CD4-positive, CD25-positive, alpha-beta regulatory T cell (primary cell): ENCODE measurements around the gene ANTKMT. TPM values are rescaled to one million over a fixed set of nuclear protein-coding genes. Genes with fewer than 3 reads are reported as not detected.
A peak's percentile ranks its signal among the peaks of the same experiment; 100 is the strongest.

Source experiments
- ATAC-seq, 2 donors: fragments of 150-1000 bp; cut with Tn5 transposase; one replicate each; pipeline ENCODE4 v1.10.0; 2021; ENCODE audit warnings: low read depth in 2 of 2, moderate number of reproducible peaks in 2 of 2, moderate library complexity in 1 of 2
- DNase-seq, 3 donors: peaks; one replicate each; pipeline versions ENCODE4 v3.0.0 to v3.0.0-alpha.2; 2012 to 2022; ENCODE audit warnings: mixed read lengths in 1 of 3
- H3K27ac ChIP-seq: one replicate; pipeline ENCODE4 v1.7.0; 2013; ENCODE audit warnings: mild to moderate bottlenecking, low read length; ENCODE audit not compliant: insufficient read depth, poor library complexity, severe bottlenecking
- H3K27me3 ChIP-seq: one replicate; pipeline ENCODE4 v1.7.0; 2013; ENCODE audit warnings: low read length; ENCODE audit not compliant: control insufficient read depth, insufficient read depth
- H3K36me3 ChIP-seq: one replicate; pipeline ENCODE4 v1.7.0; 2013; ENCODE audit warnings: mild to moderate bottlenecking, low read length, moderate library complexity; ENCODE audit not compliant: control insufficient read depth, insufficient read depth
- H3K4me1 ChIP-seq: 2 replicates; pipeline ENCODE4 v1.7.0; 2013; ENCODE audit warnings: mild to moderate bottlenecking, low read length; ENCODE audit not compliant: insufficient read depth, control insufficient read depth, poor library complexity, severe bottlenecking
- H3K4me3 ChIP-seq: one replicate; pipeline ENCODE4 v1.7.0; 2013; ENCODE audit warnings: low read depth, mild to moderate bottlenecking, low read length, moderate library complexity
- H3K9me3 ChIP-seq, 2 experiments: 1 replicate in 1 of 2; 2 replicates in 1 of 2; pipeline ENCODE4 v1.7.0; 2013; ENCODE audit warnings: low read length in 2 of 2, mild to moderate bottlenecking in 1 of 2, moderate library complexity in 1 of 2; ENCODE audit not compliant: control insufficient read depth in 2 of 2
- H3K27ac Mint-ChIP-seq, 3 donors: one replicate each; pipeline ENCODE4 v1.8.0; 2020 to 2022; ENCODE audit warnings: mild to moderate bottlenecking in 3 of 3, mixed read lengths in 3 of 3, moderate library complexity in 2 of 3
- H3K27me3 Mint-ChIP-seq: one replicate; pipeline ENCODE4 v1.8.0; 2022; ENCODE audit warnings: mild to moderate bottlenecking, mixed read lengths
- H3K36me3 Mint-ChIP-seq: one replicate; pipeline ENCODE4 v1.8.0; 2020; ENCODE audit warnings: mixed read lengths
- H3K4me1 Mint-ChIP-seq, 4 donors: one replicate each; pipeline ENCODE4 v1.8.0; 2020 to 2022; ENCODE audit warnings: mixed read lengths in 4 of 4, mild to moderate bottlenecking in 1 of 4
- H3K4me3 Mint-ChIP-seq, 4 donors: one replicate each; pipeline ENCODE4 v1.8.0; 2020 to 2022; ENCODE audit warnings: mild to moderate bottlenecking in 4 of 4, mixed read lengths in 4 of 4, moderate library complexity in 3 of 4
- H3K9me3 Mint-ChIP-seq, 7 donors: one replicate each; pipeline ENCODE4 v1.8.0; 2020 to 2022; ENCODE audit warnings: mixed read lengths in 7 of 7, mild to moderate bottlenecking in 3 of 7, moderate library complexity in 2 of 7
- polyA plus RNA-seq, 4 donors: library from polyadenylated mRNA; unstranded; fragments of 300-500 nt; fragmentation: Illumina TruSeq; gene quantifications; one replicate each; pipeline ENCODE4 v1.2.3, GENCODE V29; 2021
- total RNA-seq: library from RNA; stranded (reverse); gene quantifications from one replicate; pipeline ENCODE4 v1.2.3, GENCODE V29; 2022

ANTKMT gene
- total and polyA plus RNA-seq, 5 donors from 2014 or later: 13.6 to 85.9 (median 62.0) TPM

DNA sequence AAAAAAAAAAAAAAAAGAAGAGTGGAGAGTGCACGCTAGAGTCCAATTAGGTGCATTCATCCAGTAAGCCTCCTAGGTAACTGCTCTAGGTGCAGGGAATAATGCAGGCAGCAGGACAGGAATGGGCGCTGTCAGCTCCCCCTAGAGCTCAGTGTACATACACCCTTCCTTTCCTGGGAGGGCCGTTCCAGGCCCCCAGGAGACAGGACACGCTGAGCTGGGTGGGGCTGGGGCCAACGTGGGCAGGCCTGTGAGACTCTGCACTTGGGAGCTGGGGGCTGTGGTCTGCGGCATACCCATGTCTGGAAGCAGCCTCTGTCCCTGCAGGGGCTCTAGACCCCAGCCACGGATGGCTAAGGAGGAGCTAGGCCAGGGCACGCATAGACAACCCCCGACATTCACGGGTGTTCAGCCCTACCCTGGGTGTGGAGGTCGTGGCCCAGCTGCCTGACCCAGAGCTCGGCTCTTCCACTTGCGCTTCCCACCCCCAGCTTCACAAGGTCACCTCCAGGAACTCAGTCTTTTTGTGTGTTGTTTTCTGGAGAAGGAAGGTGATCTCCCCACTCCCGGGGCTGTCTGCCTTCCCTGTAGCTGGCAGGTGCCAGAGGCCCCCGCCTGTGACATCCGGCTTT, 1.0 kb upstream of the ANTKMT start:
- H3K4me1 Mint-ChIP-seq: peaks cover 0 to 43% (median 10%) of the 10 kb centered on the region in 4 donors
- DNase-seq (peak in 1 of 3 donors; percentile 24), ATAC-seq (no peak)
- no peaks in the 10 kb centered on the region for H3K36me3 Mint-ChIP-seq
- no peaks in the 10 kb centered on the region for H3K9me3 Mint-ChIP-seq
- H3K4me3 Mint-ChIP-seq: peak overlapping the region; percentile 86 to 93 (median 90)
- peaks cover 4% of the 10 kb centered on the region for H3K27me3 Mint-ChIP-seq
- peak overlapping the region; percentile 58 to 93 (median 86) for H3K27ac Mint-ChIP-seq
- H3K9me3 ChIP-seq: no peaks in the 10 kb centered on the region
- H3K27ac ChIP-seq: peak overlapping the region; percentile 77
- H3K4me1 ChIP-seq: peaks cover 49% of the 10 kb centered on the region
- H3K27me3 ChIP-seq: no peaks in the 10 kb centered on the region
- H3K36me3 ChIP-seq: no peaks in the 10 kb centered on the region
- peak overlapping the region; percentile 51 for H3K4me3 ChIP-seq

DNA sequence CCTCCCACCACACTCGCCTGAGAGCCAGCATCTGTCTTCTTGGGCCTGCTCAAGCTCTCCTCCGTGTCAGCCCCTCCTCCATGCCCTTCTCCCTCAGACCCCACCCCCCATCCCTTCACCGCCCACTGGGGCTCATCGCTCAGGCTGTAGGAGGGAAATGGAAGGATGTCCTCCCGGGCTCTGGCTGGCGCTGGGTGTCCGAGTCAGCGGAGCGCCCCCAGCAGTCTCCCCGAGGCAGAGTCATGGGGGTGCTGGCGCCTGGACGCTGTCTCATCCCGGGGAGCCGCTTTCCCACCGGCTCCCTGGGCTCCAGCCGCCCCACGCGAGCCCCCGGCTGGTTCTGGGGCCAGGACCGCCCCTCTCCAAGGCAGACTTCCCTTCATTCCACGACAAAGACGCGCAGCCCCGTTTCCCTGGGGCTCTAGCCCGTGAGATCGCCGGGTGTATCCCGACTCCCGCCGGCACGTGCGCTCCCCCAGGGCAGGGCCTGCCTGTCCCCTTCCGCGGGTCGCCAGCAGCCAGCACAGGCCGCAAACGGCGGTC, 428 bp upstream of the ANTKMT start:
- peaks cover 4% of the 10 kb centered on the region for H3K27me3 Mint-ChIP-seq
- no peaks in the 10 kb centered on the region for H3K9me3 Mint-ChIP-seq
- Histone ChIP-seq H3K27me3 (no peaks in the 10 kb centered on the region), H3K9me3 (no peaks in the 10 kb centered on the region), H3K27ac (peak overlapping the region; percentile 77), H3K36me3 (no peaks in the 10 kb centered on the region), H3K4me3 (peak overlapping the region; percentile 51), H3K4me1 (peaks cover 45% of the 10 kb centered on the region)
- DNase-seq (peak in 2 of 3 donors; percentile 45 to 66), ATAC-seq (peak in 1 of 2 donors; percentile 15)
- peak overlapping the region; percentile 86 to 93 (median 90) for H3K4me3 Mint-ChIP-seq
- H3K36me3 Mint-ChIP-seq: no peaks in the 10 kb centered on the region
- peak overlapping the region; percentile 58 to 93 (median 86) for H3K27ac Mint-ChIP-seq
- H3K4me1 Mint-ChIP-seq: peaks cover 0 to 45% (median 10%) of the 10 kb centered on the region in 4 donors

DNA sequence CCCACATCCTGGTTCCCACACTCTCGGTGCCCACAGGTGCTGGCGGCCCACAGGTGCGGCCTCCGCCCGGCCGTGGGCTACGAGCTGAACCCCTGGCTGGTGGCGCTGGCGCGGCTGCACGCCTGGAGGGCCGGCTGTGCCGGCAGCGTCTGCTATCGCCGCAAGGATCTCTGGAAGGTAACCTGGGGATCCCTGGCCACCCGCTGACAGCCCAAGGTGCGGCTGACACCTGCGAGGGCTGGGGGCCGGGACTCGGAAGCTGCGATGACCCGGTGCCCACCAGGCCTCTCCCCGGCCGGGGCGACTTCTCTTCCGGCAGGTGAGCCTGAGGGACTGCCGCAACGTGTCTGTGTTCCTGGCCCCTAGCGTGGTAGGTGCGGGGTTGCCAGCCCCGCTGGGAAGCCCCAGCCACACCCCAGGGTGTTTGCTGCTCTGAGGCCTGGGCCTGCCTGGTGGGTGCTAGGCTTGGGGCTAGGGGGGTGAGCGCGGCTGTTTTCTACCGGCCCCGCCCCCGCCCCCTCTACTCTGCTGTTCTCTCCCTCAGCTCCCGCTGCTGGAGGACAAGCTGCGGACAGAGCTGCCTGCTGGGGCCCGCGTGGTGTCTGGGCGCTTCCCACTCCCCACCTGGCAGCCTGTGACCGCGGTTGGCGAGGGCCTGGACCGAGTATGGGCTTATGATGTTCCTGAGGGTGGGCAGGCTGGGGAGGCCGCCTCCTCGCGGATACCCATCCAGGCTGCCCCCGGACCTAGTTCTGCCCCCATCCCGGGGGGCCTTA, 1.0 kb downstream of the ANTKMT start:
- Mint-ChIP-seq H3K36me3 (no peaks in the 10 kb centered on the region), H3K9me3 (no peaks in the 10 kb centered on the region), H3K27ac (peak overlapping the region; percentile 38 to 80 (median 59)), H3K4me3 (peak overlapping the region; percentile 37 to 85 (median 77)), H3K27me3 (no peaks in the 10 kb centered on the region), H3K4me1 (peaks cover 0 to 43% (median 10%) of the 10 kb centered on the region in 4 donors)
- no peaks in the 10 kb centered on the region for H3K27me3 ChIP-seq
- no peaks in the 10 kb centered on the region for H3K9me3 ChIP-seq
- H3K27ac ChIP-seq: peak overlapping the region; percentile 77
- H3K4me3 ChIP-seq: no peak overlapping the region
- peaks cover 45% of the 10 kb centered on the region for H3K4me1 ChIP-seq
- H3K36me3 ChIP-seq: no peaks in the 10 kb centered on the region
- DNase-seq (no peak), ATAC-seq (peak; percentile 4 to 5)

DNA sequence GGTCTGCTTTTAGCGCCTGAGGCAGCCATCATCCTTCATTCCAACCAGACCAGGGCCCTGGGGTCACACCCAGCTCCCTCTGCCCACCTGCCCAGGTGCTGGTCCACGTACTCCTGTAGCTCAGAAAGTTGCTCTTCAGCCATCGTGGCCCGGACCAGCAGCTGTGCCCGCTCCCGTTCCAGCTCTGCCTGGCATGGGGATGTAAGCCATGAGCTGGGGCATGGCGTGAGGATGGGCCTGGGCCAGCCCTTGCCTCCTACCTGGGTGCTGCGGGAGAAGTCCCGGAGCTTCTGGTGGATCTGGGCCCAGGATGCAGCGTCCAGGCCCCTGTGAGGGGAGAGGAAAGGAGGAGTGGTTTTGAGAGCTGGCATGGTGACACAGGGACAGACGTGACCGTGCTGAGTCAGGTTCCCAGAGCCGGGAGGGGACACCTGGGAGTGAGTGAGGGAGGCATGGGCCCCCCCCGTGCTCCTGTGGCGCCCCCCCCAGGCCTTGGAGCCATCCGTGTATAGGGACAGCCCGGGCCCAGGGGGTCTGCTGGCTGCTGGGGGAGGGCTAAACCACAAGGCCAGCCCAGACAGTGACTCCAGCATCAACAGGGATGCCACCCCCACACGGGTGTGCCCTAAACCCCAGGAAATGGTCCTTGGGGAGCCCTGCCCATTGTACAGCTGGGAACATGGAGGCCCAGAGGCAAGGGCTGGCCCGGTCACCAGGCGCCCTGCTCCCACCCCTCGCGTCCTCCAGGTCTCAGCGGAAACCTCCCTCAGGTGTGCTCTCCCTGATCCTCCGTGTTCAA, 2.1 kb downstream of the ANTKMT start:
- Mint-ChIP-seq H3K27ac (peak overlapping the region in 1 of 3 donors; percentile 66), H3K36me3 (no peaks in the 10 kb centered on the region), H3K4me1 (peaks cover 0 to 43% (median 10%) of the 10 kb centered on the region in 4 donors), H3K27me3 (no peaks in the 10 kb centered on the region), H3K9me3 (no peaks in the 10 kb centered on the region), H3K4me3 (peak overlapping the region; percentile 37 to 87 (median 80))
- H3K27me3 ChIP-seq: no peaks in the 10 kb centered on the region
- H3K36me3 ChIP-seq: no peaks in the 10 kb centered on the region
- peaks cover 54% of the 10 kb centered on the region for H3K4me1 ChIP-seq
- H3K4me3 ChIP-seq: no peak overlapping the region
- DNase-seq: no peak
- H3K27ac ChIP-seq: peak overlapping the region; percentile 77
- ATAC-seq: no peak
- H3K9me3 ChIP-seq: no peaks in the 10 kb centered on the region

DNA sequence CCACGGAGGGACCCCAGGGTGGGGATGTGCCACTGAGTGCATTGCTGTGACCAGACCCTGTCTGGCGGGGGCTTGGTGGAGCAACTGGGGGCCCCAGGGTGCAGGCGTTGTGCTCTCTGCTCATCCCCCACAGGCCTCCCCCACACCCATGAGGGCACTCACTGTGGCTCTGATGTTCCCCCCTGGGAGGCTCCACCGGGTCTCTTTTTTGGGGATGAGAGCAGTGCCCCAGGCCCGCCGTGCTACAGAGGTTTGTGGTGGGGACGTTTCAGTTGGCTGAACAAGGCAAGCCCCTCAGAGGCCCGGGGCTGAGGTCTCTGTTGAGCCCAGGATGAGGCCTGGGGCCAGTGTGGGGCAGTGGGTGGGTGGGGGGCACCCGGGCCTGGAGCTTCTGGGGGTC, 2.7 kb downstream of the ANTKMT start:
- H3K36me3 Mint-ChIP-seq: no peaks in the 10 kb centered on the region
- H3K4me1 Mint-ChIP-seq: peaks cover 0 to 42% (median 9%) of the 10 kb centered on the region in 4 donors
- no peaks in the 10 kb centered on the region for H3K27me3 Mint-ChIP-seq
- H3K36me3 ChIP-seq: no peaks in the 10 kb centered on the region
- peak overlapping the region in 1 of 4 donors; percentile 51 for H3K4me3 Mint-ChIP-seq
- no peak for ATAC-seq
- no peak for DNase-seq
- H3K9me3 Mint-ChIP-seq: no peaks in the 10 kb centered on the region
- no peaks in the 10 kb centered on the region for H3K9me3 ChIP-seq
- H3K27me3 ChIP-seq: no peaks in the 10 kb centered on the region
- peaks cover 58% of the 10 kb centered on the region for H3K4me1 ChIP-seq
- no peak overlapping the region for H3K4me3 ChIP-seq
- peak overlapping the region in 1 of 3 donors; percentile 66 for H3K27ac Mint-ChIP-seq
- peak overlapping the region; percentile 47 for H3K27ac ChIP-seq

DNA sequence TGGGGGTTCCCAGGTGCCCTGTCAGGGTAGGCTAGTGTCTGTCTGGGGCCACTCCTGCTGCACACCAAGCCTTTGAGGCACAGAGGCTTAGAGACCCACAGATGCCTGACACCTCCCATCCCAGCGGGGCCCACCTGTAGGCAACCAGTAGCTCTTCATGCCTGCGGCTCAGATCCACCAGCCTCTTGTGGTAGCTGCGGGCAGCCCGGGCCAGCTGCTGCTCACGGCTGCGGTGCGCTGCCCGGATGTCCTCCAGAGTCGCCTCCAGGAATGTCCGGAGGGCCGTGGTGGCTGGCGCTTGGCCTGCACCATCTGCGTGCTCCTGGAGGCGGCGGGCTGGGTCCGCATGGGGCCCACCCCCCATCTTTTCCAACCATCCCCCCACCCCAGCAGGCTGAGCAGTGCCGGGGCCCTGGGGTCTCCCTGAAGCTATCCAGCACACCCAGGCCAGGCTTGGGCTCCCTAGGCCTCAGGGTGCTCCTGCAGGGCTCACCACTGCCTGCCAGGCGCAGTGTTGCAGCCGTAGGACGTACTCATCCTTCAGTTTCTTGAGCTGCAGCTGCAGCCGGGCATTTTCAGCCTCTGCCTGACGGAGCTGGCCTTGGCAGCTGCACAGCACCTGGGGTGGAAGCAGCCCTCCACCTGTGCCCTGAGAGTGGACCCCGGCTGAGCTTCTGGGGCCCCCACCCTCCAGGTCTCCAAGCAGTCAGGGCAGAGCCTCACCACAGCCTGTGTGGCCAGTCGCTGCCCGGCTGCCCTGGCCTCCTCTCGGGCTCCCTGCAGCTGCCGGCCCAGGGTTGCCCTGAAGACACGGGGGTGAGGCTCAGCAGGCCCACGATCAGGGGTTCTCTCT, 3.5 kb downstream of the ANTKMT start:
- Mint-ChIP-seq H3K27me3 (no peaks in the 10 kb centered on the region), H3K4me1 (peaks cover 0 to 34% (median 4%) of the 10 kb centered on the region in 4 donors), H3K4me3 (peak overlapping the region in 2 of 4 donors; percentile 52 to 76), H3K9me3 (no peaks in the 10 kb centered on the region), H3K27ac (no peak overlapping the region), H3K36me3 (no peaks in the 10 kb centered on the region)
- Histone ChIP-seq H3K4me1 (peaks cover 55% of the 10 kb centered on the region), H3K9me3 (no peaks in the 10 kb centered on the region), H3K27ac (peak overlapping the region; percentile 47), H3K36me3 (no peaks in the 10 kb centered on the region), H3K4me3 (no peak overlapping the region), H3K27me3 (no peaks in the 10 kb centered on the region)
- no peak for ATAC-seq
- DNase-seq: no peak

DNA sequence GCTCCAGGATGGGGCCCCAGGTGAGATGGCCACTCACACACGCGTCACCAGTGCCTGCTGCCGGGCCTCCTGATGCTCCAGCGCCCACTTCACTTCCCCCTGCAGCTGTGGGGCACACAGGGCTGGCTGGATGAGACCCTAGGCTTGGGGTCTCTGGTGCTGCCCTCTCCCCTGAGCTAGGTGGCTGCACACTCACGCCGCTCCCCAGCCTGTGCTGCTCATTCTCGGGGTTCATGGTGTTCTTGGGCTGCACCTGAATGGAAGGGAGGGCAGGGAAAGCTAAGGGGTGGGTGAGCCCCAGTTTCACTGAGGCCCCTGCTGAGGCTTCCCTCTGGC, 4.1 kb downstream of the ANTKMT start:
- Histone ChIP-seq H3K4me3 (no peak overlapping the region), H3K4me1 (peaks cover 49% of the 10 kb centered on the region), H3K27ac (no peak overlapping the region), H3K27me3 (no peaks in the 10 kb centered on the region), H3K9me3 (no peaks in the 10 kb centered on the region), H3K36me3 (no peaks in the 10 kb centered on the region)
- ATAC-seq (no peak), DNase-seq (no peak)
- no peaks in the 10 kb centered on the region for H3K9me3 Mint-ChIP-seq
- peak overlapping the region; percentile 47 to 76 (median 54) for H3K4me3 Mint-ChIP-seq
- no peak overlapping the region for H3K27ac Mint-ChIP-seq
- H3K4me1 Mint-ChIP-seq: peaks cover 0 to 28% (median 1%) of the 10 kb centered on the region in 4 donors
- no peaks in the 10 kb centered on the region for H3K27me3 Mint-ChIP-seq
- no peaks in the 10 kb centered on the region for H3K36me3 Mint-ChIP-seq
